Measurements from ENCODE around the gene GARIN5B. TPM values are rescaled to one million over a fixed set of nuclear protein-coding genes. Genes with fewer than 3 reads are reported as not detected.
A peak's percentile ranks its signal among the peaks of the same experiment; 100 is the strongest.

The GARIN5B gene
- polyA plus RNA-seq, 2 of the 4 experiments (the other 2 are of a cell fraction) = 0.05 TPM; not detected in 1

DNA sequence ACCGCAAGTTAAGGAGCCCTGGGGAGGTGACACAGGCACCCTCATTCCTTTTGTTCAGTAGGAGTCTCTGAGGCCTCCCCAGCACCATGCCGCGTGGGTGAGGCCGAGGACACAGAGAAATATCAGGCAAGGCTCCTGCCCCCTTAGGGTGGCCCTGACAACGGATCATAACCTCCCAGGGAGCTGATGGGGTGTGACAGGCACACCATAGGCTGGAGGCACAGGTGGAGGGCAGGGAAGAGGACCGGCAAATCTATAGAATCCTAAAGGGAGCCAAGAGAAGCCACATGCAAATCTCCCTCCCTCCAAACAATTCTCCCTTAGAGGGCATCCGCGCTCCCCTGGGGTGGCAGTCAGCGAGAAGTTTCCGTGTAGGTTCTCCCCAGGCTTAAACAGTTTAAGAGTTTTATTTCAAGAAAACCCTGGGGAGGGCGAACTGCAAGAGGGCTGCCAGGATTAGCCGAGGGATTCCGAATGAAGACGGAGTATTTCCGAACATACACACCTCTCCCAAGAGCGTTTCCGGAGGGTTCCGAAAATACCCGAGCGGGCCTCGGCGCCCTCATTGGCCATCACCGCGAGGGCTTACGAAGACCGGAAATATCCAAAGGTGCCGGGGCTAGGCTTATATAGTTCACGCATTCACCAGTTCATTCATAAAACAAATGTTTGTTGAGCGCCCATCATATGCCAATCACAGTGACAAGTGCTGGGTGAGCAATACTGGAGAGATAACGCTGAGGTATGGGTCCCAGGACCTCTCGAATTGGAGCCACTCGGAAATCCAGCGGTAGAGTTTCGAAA, 22.1 kb upstream of the GARIN5B start:
- DNase-seq (ENCODE audit: low read depth in 1 of 2, low spot score in 1 of 2) (peak; percentile 92 to 97), ATAC-seq (peak; percentile 67 to 87), FAIRE-seq (peak; percentile 81)
- CTCF ChIA-PET = interaction anchor here (0.6 to 3.2 kb wide), 35 partner anchors 9 to 247 kb away, joined by 3 to 62 read pairs (median 8); partner anchors contain the start of genes DNAAF3, GARIN5B, HSPBP1 and IL11
- TF ChIP-seq, protein P1, sequence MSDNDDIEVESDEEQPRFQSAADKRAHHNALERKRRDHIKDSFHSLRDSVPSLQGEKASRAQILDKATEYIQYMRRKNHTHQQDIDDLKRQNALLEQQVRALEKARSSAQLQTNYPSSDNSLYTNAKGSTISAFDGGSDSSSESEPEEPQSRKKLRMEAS (IDR thresholded peaks at IDR 0.05) = peak; percentile 55
- TF ChIP-seq, protein P2, sequence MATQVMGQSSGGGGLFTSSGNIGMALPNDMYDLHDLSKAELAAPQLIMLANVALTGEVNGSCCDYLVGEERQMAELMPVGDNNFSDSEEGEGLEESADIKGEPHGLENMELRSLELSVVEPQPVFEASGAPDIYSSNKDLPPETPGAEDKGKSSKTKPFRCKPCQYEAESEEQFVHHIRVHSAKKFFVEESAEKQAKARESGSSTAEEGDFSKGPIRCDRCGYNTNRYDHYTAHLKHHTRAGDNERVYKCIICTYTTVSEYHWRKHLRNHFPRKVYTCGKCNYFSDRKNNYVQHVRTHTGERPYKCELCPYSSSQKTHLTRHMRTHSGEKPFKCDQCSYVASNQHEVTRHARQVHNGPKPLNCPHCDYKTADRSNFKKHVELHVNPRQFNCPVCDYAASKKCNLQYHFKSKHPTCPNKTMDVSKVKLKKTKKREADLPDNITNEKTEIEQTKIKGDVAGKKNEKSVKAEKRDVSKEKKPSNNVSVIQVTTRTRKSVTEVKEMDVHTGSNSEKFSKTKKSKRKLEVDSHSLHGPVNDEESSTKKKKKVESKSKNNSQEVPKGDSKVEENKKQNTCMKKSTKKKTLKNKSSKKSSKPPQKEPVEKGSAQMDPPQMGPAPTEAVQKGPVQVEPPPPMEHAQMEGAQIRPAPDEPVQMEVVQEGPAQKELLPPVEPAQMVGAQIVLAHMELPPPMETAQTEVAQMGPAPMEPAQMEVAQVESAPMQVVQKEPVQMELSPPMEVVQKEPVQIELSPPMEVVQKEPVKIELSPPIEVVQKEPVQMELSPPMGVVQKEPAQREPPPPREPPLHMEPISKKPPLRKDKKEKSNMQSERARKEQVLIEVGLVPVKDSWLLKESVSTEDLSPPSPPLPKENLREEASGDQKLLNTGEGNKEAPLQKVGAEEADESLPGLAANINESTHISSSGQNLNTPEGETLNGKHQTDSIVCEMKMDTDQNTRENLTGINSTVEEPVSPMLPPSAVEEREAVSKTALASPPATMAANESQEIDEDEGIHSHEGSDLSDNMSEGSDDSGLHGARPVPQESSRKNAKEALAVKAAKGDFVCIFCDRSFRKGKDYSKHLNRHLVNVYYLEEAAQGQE (IDR thresholded peaks at IDR 0.05) = no peak
- TF ChIP-seq PHF8 (IDR thresholded peaks at IDR 0.05; ENCODE audit: borderline replicate concordance, low read depth) (no peak), NR3C1 (IDR thresholded peaks at IDR 0.05) (no peak), HEYL (CRISPR knock-in tag; IDR thresholded peaks at IDR 0.05) (no peak), HOXB5 (CRISPR knock-in tag; IDR thresholded peaks at IDR 0.05) (0 out of 2 replicates have a peak, but pooled peaks have one; percentile 22), JUN (IDR thresholded peaks at IDR 0.05) (no peak), RAD21 (conservative IDR thresholded peaks at IDR 0.05 in 1 of 2, IDR thresholded peaks at IDR 0.05 in 1 of 2) (no peak), EHF (CRISPR knock-in tag; IDR thresholded peaks at IDR 0.05) (0 out of 2 replicates have a peak, but pooled peaks have one; percentile 28), HOXA7 (CRISPR knock-in tag; IDR thresholded peaks at IDR 0.05) (no peak), SMC3 (IDR thresholded peaks at IDR 0.05) (no peak), RNF2 (IDR thresholded peaks at IDR 0.05; ENCODE audit: borderline replicate concordance, low read depth) (no peak), TFCP2L1 (CRISPR knock-in tag; IDR thresholded peaks at IDR 0.05) (no peak), RARB (CRISPR knock-in tag; IDR thresholded peaks at IDR 0.05) (no peak), GATA3 (IDR thresholded peaks at IDR 0.05; ENCODE audit: borderline replicate concordance) (peak; percentile 41; the same call in 1 of the 2 replicates), NFE2L2 (conservative IDR thresholded peaks at IDR 0.05; ENCODE audit: low read length) (no peak), ESRRA (IDR thresholded peaks at IDR 0.05; ENCODE audit: borderline replicate concordance, low read length) (no peak), POLR2A (IDR thresholded peaks at IDR 0.05; ENCODE audit: low read length) (peak; percentile 25), HOXB13 (CRISPR knock-in tag; IDR thresholded peaks at IDR 0.05; ENCODE audit: low read depth) (peak; percentile 74; the same call in 1 of the 2 replicates)
- TF ChIP-seq, protein P3, sequence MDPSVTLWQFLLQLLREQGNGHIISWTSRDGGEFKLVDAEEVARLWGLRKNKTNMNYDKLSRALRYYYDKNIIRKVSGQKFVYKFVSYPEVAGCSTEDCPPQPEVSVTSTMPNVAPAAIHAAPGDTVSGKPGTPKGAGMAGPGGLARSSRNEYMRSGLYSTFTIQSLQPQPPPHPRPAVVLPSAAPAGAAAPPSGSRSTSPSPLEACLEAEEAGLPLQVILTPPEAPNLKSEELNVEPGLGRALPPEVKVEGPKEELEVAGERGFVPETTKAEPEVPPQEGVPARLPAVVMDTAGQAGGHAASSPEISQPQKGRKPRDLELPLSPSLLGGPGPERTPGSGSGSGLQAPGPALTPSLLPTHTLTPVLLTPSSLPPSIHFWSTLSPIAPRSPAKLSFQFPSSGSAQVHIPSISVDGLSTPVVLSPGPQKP (IDR thresholded peaks at IDR 0.05; ENCODE audit: low read depth, low read length) = no peak
- TF ChIP-seq, protein P4, sequence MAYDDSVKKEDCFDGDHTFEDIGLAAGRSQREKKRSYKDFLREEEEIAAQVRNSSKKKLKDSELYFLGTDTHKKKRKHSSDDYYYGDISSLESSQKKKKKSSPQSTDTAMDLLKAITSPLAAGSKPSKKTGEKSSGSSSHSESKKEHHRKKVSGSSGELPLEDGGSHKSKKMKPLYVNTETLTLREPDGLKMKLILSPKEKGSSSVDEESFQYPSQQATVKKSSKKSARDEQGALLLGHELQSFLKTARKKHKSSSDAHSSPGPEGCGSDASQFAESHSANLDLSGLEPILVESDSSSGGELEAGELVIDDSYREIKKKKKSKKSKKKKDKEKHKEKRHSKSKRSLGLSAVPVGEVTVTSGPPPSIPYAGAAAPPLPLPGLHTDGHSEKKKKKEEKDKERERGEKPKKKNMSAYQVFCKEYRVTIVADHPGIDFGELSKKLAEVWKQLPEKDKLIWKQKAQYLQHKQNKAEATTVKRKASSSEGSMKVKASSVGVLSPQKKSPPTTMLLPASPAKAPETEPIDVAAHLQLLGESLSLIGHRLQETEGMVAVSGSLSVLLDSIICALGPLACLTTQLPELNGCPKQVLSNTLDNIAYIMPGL (CRISPR knock-in tag; IDR thresholded peaks at IDR 0.05; ENCODE audit: borderline replicate concordance) = no peak
- TF ChIP-seq, protein P5, sequence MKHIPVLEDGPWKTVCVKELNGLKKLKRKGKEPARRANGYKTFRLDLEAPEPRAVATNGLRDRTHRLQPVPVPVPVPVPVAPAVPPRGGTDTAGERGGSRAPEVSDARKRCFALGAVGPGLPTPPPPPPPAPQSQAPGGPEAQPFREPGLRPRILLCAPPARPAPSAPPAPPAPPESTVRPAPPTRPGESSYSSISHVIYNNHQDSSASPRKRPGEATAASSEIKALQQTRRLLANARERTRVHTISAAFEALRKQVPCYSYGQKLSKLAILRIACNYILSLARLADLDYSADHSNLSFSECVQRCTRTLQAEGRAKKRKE (CRISPR knock-in tag; IDR thresholded peaks at IDR 0.05; ENCODE audit: low read depth) = 0 out of 2 replicates have a peak, but pooled peaks have one; percentile 33
- TF ChIP-seq, protein P6, sequence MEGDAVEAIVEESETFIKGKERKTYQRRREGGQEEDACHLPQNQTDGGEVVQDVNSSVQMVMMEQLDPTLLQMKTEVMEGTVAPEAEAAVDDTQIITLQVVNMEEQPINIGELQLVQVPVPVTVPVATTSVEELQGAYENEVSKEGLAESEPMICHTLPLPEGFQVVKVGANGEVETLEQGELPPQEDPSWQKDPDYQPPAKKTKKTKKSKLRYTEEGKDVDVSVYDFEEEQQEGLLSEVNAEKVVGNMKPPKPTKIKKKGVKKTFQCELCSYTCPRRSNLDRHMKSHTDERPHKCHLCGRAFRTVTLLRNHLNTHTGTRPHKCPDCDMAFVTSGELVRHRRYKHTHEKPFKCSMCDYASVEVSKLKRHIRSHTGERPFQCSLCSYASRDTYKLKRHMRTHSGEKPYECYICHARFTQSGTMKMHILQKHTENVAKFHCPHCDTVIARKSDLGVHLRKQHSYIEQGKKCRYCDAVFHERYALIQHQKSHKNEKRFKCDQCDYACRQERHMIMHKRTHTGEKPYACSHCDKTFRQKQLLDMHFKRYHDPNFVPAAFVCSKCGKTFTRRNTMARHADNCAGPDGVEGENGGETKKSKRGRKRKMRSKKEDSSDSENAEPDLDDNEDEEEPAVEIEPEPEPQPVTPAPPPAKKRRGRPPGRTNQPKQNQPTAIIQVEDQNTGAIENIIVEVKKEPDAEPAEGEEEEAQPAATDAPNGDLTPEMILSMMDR (IDR thresholded peaks at IDR 0.05) = no peak
- TF ChIP-seq, protein P7, sequence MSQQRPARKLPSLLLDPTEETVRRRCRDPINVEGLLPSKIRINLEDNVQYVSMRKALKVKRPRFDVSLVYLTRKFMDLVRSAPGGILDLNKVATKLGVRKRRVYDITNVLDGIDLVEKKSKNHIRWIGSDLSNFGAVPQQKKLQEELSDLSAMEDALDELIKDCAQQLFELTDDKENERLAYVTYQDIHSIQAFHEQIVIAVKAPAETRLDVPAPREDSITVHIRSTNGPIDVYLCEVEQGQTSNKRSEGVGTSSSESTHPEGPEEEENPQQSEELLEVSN (IDR thresholded peaks at IDR 0.05; ENCODE audit: borderline replicate concordance, low read depth) = peak; percentile 41; the same call in 1 of the 2 replicates
- Histone ChIP-seq H3K4me2 (peak overlapping the region; percentile 92), H3K4me1 (peaks cover 42% of the 10 kb centered on the region), H3K27ac (peak overlapping the region; percentile 89 to 99), H3K9me3 (peaks cover 6% of the 10 kb centered on the region; the same call in 2 of the 3 replicates), H3K4me3 (peak overlapping the region; percentile 89)
- whole genome bisulfite sequencing (ENCODE audit: missing lambda C conversion rate) = 9% methylated on average over 34 of the region's 34 CpGs
- POLR2A ChIA-PET = interaction anchor here (0.9 to 6.5 kb wide), 10 partner anchors 10 to 126 kb away, joined by 4 to 55 read pairs (median 10); partner anchors contain the start of genes HSPBP1, IL11, KMT5C and PPP6R1

Data from A549 (cell line).